ENCODE data around the gene ALDOB.
A peak's percentile ranks its signal among the peaks of the same experiment; 100 is the strongest.

ALDOB gene

DNA sequence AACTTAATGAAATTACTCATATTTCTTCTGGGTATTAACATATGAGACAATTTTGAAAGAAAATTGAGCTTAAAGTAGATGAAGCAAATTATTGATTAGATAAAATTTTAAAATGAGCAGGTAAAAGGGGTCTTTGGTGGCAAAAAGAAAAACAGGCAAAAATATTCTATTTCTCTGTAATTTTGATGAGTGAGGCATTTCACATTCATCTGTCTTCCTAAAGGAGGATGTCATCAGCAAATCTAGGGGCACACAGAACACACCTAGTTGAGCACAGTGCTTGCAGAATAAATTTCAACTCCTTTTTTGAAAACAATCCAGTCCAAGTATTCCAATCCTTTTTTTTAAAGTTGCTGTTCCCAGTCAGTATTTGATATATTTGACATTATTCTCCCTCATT is 20.7 kb downstream of the ALDOB start:
- H3K27me3 ChIP-seq (ENCODE audit: control insufficient read depth, insufficient read depth, low read length) = no peaks in the 10 kb centered on the region
- no peaks in the 10 kb centered on the region for H3K4me1 ChIP-seq (ENCODE audit: control insufficient read depth, insufficient read depth, low read length)
- H3K4me3 ChIP-seq (ENCODE audit: low read length) = no peak overlapping the region
- H3K9ac ChIP-seq (ENCODE audit: low read length) = no peak overlapping the region
- H3K27ac ChIP-seq (ENCODE audit: low read depth, low read length) = no peak overlapping the region
- H3K36me3 ChIP-seq (ENCODE audit: control insufficient read depth, insufficient read depth, low read length) = no peaks in the 10 kb centered on the region

GRCh38 chr9:101409079-101409477 is 26.5 kb downstream of the ALDOB start:
- peaks cover 41% of the 10 kb centered on the region for H3K36me3 ChIP-seq (ENCODE audit: control insufficient read depth, insufficient read depth, low read length)
- H3K27me3 ChIP-seq (ENCODE audit: control insufficient read depth, insufficient read depth, low read length) = no peaks in the 10 kb centered on the region
- no peak overlapping the region for H3K4me3 ChIP-seq (ENCODE audit: low read length)
- no peak overlapping the region for H3K9ac ChIP-seq (ENCODE audit: low read length)
- no peaks in the 10 kb centered on the region for H3K4me1 ChIP-seq (ENCODE audit: control insufficient read depth, insufficient read depth, low read length)
- no peak overlapping the region for H3K27ac ChIP-seq (ENCODE audit: low read depth, low read length)

DNA sequence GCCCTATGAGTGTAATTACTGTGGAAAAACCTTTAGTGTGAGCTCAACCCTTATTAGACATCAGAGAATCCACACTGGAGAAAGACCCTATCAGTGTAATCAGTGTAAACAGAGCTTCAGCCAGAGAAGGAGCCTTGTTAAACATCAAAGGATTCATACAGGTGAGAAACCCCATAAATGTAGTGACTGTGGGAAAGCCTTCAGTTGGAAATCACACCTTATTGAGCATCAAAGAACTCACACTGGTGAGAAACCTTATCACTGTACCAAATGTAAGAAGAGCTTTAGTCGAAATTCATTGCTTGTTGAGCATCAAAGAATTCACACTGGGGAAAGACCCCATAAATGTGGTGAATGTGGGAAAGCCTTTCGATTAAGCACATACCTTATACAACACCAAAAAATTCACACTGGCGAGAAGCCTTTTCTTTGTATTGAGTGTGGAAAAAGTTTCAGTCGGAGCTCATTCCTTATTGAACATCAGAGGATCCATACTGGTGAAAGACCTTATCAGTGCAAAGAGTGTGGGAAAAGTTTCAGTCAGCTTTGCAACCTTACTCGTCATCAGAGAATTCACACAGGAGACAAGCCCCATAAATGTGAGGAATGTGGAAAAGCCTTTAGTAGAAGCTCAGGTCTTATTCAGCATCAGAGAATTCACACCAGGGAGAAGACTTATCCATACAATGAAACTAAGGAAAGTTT is 27.0 kb downstream of the ALDOB start:
- Histone ChIP-seq H3K27ac (ENCODE audit: low read depth, low read length) (no peak overlapping the region), H3K4me3 (ENCODE audit: low read length) (no peak overlapping the region), H3K4me1 (ENCODE audit: control insufficient read depth, insufficient read depth, low read length) (no peaks in the 10 kb centered on the region), H3K36me3 (ENCODE audit: control insufficient read depth, insufficient read depth, low read length) (peaks cover 47% of the 10 kb centered on the region), H3K27me3 (ENCODE audit: control insufficient read depth, insufficient read depth, low read length) (no peaks in the 10 kb centered on the region), H3K9ac (ENCODE audit: low read length) (no peak overlapping the region)

DNA sequence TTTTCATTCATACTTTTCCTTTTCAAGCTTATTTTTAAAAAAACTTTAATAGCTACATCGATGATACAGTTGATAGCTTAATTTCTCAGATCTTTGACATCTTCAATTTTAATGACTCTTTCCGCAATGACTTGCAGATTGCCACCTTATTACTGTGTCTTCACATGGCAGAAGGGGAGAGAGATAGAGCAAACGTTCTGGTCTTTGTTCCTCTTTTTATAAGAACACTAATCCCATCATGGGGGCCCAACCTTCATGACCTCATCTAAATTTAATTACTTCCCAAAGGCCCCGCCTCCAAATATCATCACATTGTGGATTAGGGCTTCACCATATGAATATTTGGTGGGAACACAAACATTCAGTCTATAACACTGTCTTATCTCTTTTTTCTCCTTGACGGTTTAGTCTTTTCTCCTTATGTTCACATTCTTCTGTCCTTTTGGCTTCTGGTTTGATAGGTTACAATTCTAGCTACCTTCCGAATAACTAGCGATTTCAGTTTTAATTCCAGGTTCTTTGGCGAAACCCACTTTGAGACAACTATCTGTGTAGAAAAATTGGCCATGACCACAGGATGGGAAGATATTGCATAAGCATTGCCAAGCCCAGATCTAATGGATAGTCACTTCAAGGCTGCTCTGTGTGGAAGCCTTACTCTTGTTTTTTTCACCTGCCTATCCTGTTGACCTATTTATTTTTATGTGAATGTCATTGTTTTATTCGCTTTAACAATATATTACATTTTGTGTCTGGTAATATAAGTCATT is 31.9 kb downstream of the ALDOB start:
- Histone ChIP-seq H3K4me3 (ENCODE audit: low read length) (no peak overlapping the region), H3K36me3 (ENCODE audit: control insufficient read depth, insufficient read depth, low read length) (peaks cover 60% of the 10 kb centered on the region), H3K27me3 (ENCODE audit: control insufficient read depth, insufficient read depth, low read length) (no peaks in the 10 kb centered on the region)

GRCh38 chr9:101400120-101400519 is 35.5 kb downstream of the ALDOB start:
- H3K27me3 ChIP-seq (ENCODE audit: control insufficient read depth, insufficient read depth, low read length) = no peaks in the 10 kb centered on the region
- H3K9ac ChIP-seq (ENCODE audit: low read length) = no peak overlapping the region
- H3K27ac ChIP-seq (ENCODE audit: low read depth, low read length) = no peak overlapping the region
- H3K36me3 ChIP-seq (ENCODE audit: control insufficient read depth, insufficient read depth, low read length) = peaks cover 36% of the 10 kb centered on the region
- H3K4me1 ChIP-seq (ENCODE audit: control insufficient read depth, insufficient read depth, low read length) = peaks cover 13% of the 10 kb centered on the region
- peak overlapping the region; percentile 89 for H3K4me3 ChIP-seq (ENCODE audit: low read length)

More for the DNA sequence above, 31.9 kb downstream of the ALDOB start:
- no peak overlapping the region for H3K27ac ChIP-seq (ENCODE audit: low read depth, low read length)
- H3K4me1 ChIP-seq (ENCODE audit: control insufficient read depth, insufficient read depth, low read length) = peaks cover 9% of the 10 kb centered on the region
- no peak overlapping the region for H3K9ac ChIP-seq (ENCODE audit: low read length)

- Histone ChIP-seq H3K9ac (ENCODE audit: low read length) (no peak overlapping the region), H3K36me3 (ENCODE audit: control insufficient read depth, insufficient read depth, low read length) (peaks cover 31% of the 10 kb centered on the region), H3K27ac (ENCODE audit: low read depth, low read length) (no peak overlapping the region), H3K27me3 (ENCODE audit: control insufficient read depth, insufficient read depth, low read length) (no peaks in the 10 kb centered on the region), H3K4me3 (ENCODE audit: low read length) (peak overlapping the region; percentile 89), H3K4me1 (ENCODE audit: control insufficient read depth, insufficient read depth, low read length) (peaks cover 13% of the 10 kb centered on the region)
These were observed 36.0 kb downstream of the ALDOB start for GRCh38 chr9:101399643-101399970.

DNA sequence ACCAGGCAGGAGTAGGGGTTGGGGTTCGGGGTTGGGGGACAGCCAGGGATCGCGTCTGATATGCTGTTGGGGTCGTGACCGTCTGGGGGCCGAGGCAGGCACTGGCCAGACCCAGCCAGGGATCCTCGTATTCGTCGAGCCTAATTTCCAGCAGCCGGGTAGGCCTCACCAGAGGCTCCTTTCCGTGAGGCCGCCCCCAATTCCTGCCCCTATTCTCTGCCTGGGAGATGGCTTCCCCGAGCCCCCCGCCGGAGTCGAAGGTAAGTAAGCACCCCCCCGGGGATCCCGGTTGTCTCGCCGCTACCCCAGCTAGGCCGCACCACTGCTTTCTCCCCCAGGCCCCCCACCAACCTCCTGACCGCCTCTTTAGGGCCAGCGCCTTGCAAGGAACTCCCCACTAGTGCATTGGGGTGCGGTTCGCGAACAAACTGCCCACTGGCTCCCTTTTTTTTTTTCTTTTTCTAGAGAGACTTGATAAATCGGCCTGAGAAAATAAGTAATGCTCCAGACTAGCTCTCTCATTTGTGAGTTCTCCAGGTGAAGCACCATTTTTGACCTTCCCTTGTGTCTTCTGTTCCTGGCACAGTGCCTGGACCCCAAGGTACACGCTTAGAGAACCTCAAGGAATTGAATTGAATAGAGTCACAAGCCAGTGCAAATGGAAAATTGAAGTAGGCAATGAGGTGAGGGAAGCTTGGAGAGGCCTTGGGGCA is 36.5 kb downstream of the ALDOB start:
- H3K27me3 ChIP-seq (ENCODE audit: control insufficient read depth, insufficient read depth, low read length) = no peaks in the 10 kb centered on the region
- peaks cover 13% of the 10 kb centered on the region for H3K4me1 ChIP-seq (ENCODE audit: control insufficient read depth, insufficient read depth, low read length)
- H3K36me3 ChIP-seq (ENCODE audit: control insufficient read depth, insufficient read depth, low read length) = peaks cover 27% of the 10 kb centered on the region
- H3K4me3 ChIP-seq (ENCODE audit: low read length) = peak overlapping the region; percentile 89
- peak overlapping the region; percentile 87 for H3K9ac ChIP-seq (ENCODE audit: low read length)
- H3K27ac ChIP-seq (ENCODE audit: low read depth, low read length) = peak overlapping the region; percentile 82

- peak within 1 kb of the TSS; percentile 91 for H3K9ac ChIP-seq (ENCODE audit: low read length)
- H3K4me1 ChIP-seq (ENCODE audit: control insufficient read depth, insufficient read depth, low read length) = peaks cover 13% of the 10 kb centered on the region
- peaks cover 20% of the 10 kb centered on the region for H3K36me3 ChIP-seq (ENCODE audit: control insufficient read depth, insufficient read depth, low read length)
- no peaks in the 10 kb centered on the region for H3K27me3 ChIP-seq (ENCODE audit: control insufficient read depth, insufficient read depth, low read length)
- H3K27ac ChIP-seq (ENCODE audit: low read depth, low read length) = peak within 1 kb of the TSS; percentile 96
- H3K4me3 ChIP-seq (ENCODE audit: low read length) = peak within 1 kb of the TSS; percentile 92
These were observed 37.3 kb downstream of the ALDOB start, which contains the start of the genes MRPL50 and ZNF189 for GRCh38 chr9:101398068-101398929. TSS of gene MRPL50 (minus strand) at chr9:101398618. CDS start at chr9:101398592, 26 bp downstream. TSS of gene ZNF189 (plus strand) at chr9:101398851. CDS start at chr9:101399157, 306 bp downstream.

GRCh38 chr9:101397746-101398067 is 37.9 kb downstream of the ALDOB start:
- H3K27ac ChIP-seq (ENCODE audit: low read depth, low read length) = peak overlapping the region; percentile 96
- H3K4me1 ChIP-seq (ENCODE audit: control insufficient read depth, insufficient read depth, low read length) = peaks cover 13% of the 10 kb centered on the region
- peak overlapping the region; percentile 91 for H3K9ac ChIP-seq (ENCODE audit: low read length)
- H3K4me3 ChIP-seq (ENCODE audit: low read length) = peak overlapping the region; percentile 92
- H3K27me3 ChIP-seq (ENCODE audit: control insufficient read depth, insufficient read depth, low read length) = no peaks in the 10 kb centered on the region
- peaks cover 14% of the 10 kb centered on the region for H3K36me3 ChIP-seq (ENCODE audit: control insufficient read depth, insufficient read depth, low read length)

DNA sequence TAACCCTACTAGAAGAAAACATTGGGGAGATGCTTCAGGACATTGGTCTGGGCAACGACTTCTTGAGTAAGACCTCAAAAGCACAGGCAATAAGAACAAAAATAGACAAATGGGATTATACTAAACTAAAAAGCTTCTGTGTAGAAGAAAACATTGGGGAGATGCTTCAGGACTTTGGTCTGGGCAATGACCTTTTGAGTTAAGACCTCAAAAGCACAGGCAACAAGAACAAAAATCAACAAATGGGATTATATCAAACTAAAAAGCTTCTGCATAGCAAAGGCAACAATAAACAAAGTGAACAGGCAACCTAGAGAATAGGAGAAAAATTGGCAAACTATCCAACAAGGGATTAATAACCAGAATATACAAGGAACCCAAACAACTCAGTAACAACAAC is 40.9 kb downstream of the ALDOB start:
- Histone ChIP-seq H3K4me3 (ENCODE audit: low read length) (no peak overlapping the region), H3K27ac (ENCODE audit: low read depth, low read length) (no peak overlapping the region), H3K36me3 (ENCODE audit: control insufficient read depth, insufficient read depth, low read length) (peaks cover 6% of the 10 kb centered on the region), H3K27me3 (ENCODE audit: control insufficient read depth, insufficient read depth, low read length) (no peaks in the 10 kb centered on the region), H3K4me1 (ENCODE audit: control insufficient read depth, insufficient read depth, low read length) (peaks cover 6% of the 10 kb centered on the region), H3K9ac (ENCODE audit: low read length) (no peak overlapping the region)

GRCh38 chr9:101393135-101393534 is 42.4 kb downstream of the ALDOB start:
- H3K9ac ChIP-seq (ENCODE audit: low read length) = no peak overlapping the region
- peaks cover 6% of the 10 kb centered on the region for H3K36me3 ChIP-seq (ENCODE audit: control insufficient read depth, insufficient read depth, low read length)
- H3K4me3 ChIP-seq (ENCODE audit: low read length) = no peak overlapping the region
- H3K27me3 ChIP-seq (ENCODE audit: control insufficient read depth, insufficient read depth, low read length) = no peaks in the 10 kb centered on the region
- peaks cover 4% of the 10 kb centered on the region for H3K4me1 ChIP-seq (ENCODE audit: control insufficient read depth, insufficient read depth, low read length)
- no peak overlapping the region for H3K27ac ChIP-seq (ENCODE audit: low read depth, low read length)

Data from rectal smooth muscle tissue (tissue), 1 donor.